ENCODE measurements around the gene COQ5. TPM values are rescaled to one million over a fixed set of nuclear protein-coding genes. Genes with fewer than 3 reads are reported as not detected.
A peak's percentile ranks its signal among the peaks of the same experiment; 100 is the strongest.

Gene COQ5
- total RNA-seq, 2 donors from 2014 or later, result 18.1 to 26.7 TPM

DNA sequence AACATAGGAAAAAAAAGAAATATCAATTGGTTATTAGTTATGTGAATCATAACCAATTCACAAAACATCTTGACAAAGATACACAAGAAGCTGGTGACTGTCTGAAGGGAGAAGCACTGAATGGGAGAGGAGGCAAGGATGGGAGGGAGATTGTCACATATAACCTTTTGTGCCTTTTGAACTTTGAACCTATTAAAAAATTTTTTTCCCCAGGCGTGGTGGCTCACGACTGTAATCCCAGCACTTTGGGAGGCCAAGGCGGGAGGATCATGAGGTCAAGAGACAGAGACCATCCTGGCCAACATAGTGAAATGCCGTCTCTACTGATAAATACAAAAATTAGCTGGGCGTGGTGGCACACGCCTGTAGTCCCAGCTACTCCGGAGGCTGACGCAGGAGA, 20.4 kb downstream of the COQ5 start:
- Histone ChIP-seq H3K27me3 (replicated peaks; ENCODE audit: insufficient read depth) (no peaks in the 10 kb centered on the region), H3K4me3 (no peak overlapping the region), H3K27ac (no peak overlapping the region), H3K4me1 (replicated peaks) (no peaks in the 10 kb centered on the region), H3K36me3 (peaks cover 0 to 2% of the 10 kb centered on the region in 2 donors), H3K9me3 (no peaks in the 10 kb centered on the region)
- WGBS, result 96% methylated on average over 8 of the region's 8 CpGs
- intact Hi-C loops (cut with DNase I), result no loop called here
- DNase-seq (ENCODE audit: low spot score), result no peak
- TF ChIP-seq POLR2A (IDR thresholded peaks at IDR 0.05) (no peak), POLR2AphosphoS5 (IDR thresholded peaks at IDR 0.05) (no peak)
- TF ChIP-seq, protein P1, sequence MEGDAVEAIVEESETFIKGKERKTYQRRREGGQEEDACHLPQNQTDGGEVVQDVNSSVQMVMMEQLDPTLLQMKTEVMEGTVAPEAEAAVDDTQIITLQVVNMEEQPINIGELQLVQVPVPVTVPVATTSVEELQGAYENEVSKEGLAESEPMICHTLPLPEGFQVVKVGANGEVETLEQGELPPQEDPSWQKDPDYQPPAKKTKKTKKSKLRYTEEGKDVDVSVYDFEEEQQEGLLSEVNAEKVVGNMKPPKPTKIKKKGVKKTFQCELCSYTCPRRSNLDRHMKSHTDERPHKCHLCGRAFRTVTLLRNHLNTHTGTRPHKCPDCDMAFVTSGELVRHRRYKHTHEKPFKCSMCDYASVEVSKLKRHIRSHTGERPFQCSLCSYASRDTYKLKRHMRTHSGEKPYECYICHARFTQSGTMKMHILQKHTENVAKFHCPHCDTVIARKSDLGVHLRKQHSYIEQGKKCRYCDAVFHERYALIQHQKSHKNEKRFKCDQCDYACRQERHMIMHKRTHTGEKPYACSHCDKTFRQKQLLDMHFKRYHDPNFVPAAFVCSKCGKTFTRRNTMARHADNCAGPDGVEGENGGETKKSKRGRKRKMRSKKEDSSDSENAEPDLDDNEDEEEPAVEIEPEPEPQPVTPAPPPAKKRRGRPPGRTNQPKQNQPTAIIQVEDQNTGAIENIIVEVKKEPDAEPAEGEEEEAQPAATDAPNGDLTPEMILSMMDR (IDR thresholded peaks at IDR 0.05), result no peak

DNA sequence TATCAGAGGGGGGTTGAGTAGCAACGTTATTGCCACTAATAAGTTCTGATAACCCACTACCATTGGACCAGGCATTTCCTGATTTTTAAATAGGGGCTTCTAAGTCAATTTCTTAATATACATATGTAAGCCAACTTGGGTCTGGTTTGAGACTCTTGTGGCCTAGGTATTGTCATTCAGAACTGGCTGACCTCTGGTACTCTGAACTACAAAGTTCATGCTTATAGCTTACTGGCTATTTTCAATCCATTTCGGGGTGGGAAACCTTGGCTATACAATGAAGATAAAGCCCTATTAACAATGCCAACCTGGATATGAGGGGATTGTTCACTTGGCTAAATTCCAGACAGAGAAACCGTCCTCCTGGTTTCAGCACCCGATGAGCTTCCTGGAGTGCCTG, 24.4 kb downstream of the COQ5 start:
- H3K27me3 ChIP-seq (replicated peaks; ENCODE audit: insufficient read depth), result no peaks in the 10 kb centered on the region
- intact Hi-C loops (cut with DNase I), result no loop called here
- H3K36me3 ChIP-seq, result peaks cover 0 to 6% of the 10 kb centered on the region in 2 donors
- H3K4me3 ChIP-seq, result no peak overlapping the region
- no peak overlapping the region for H3K27ac ChIP-seq
- no peaks in the 10 kb centered on the region for H3K4me1 ChIP-seq (replicated peaks)
- WGBS, result 81% methylated on average over 4 of the region's 4 CpGs
- TF ChIP-seq, protein P1 (IDR thresholded peaks at IDR 0.05), result no peak
- no peak for TF ChIP-seq POLR2A (IDR thresholded peaks at IDR 0.05)
- TF ChIP-seq POLR2AphosphoS5 (IDR thresholded peaks at IDR 0.05), result no peak
- H3K9me3 ChIP-seq, result no peaks in the 10 kb centered on the region
- no peak for DNase-seq (ENCODE audit: low spot score)

DNA sequence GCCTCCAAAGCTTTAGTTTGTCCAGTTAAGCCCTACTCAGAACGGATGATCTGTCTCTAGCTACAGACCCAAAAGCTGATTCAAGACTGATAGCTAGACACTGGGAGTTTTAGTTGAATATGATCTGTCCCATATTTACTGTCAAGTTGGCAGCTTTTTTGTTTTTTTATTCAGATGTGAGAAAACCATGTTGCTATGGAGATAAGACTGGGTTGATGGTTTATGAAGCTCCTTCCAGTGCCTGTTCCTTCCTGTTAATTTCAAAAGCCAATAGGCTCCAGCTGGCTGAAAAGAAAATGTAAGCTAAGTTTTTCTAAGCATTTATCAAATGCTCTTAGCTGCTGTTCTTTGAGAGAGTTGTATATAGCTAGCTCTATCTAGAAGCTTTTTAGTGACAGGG, 28.4 kb downstream of the COQ5 start:
- TF ChIP-seq POLR2A (IDR thresholded peaks at IDR 0.05) (no peak), POLR2AphosphoS5 (IDR thresholded peaks at IDR 0.05) (no peak)
- TF ChIP-seq, protein P1 (IDR thresholded peaks at IDR 0.05), result no peak
- no peak overlapping the region for H3K4me3 ChIP-seq
- no peak overlapping the region for H3K27ac ChIP-seq
- H3K4me1 ChIP-seq (replicated peaks), result no peaks in the 10 kb centered on the region
- 78% methylated on average over 1 of the region's 1 CpG for WGBS
- intact Hi-C loops (cut with DNase I), result no loop called here
- DNase-seq (ENCODE audit: low spot score), result no peak
- peaks cover 0 to 6% of the 10 kb centered on the region in 2 donors for H3K36me3 ChIP-seq
- no peaks in the 10 kb centered on the region for H3K27me3 ChIP-seq (replicated peaks; ENCODE audit: insufficient read depth)
- no peaks in the 10 kb centered on the region for H3K9me3 ChIP-seq

DNA sequence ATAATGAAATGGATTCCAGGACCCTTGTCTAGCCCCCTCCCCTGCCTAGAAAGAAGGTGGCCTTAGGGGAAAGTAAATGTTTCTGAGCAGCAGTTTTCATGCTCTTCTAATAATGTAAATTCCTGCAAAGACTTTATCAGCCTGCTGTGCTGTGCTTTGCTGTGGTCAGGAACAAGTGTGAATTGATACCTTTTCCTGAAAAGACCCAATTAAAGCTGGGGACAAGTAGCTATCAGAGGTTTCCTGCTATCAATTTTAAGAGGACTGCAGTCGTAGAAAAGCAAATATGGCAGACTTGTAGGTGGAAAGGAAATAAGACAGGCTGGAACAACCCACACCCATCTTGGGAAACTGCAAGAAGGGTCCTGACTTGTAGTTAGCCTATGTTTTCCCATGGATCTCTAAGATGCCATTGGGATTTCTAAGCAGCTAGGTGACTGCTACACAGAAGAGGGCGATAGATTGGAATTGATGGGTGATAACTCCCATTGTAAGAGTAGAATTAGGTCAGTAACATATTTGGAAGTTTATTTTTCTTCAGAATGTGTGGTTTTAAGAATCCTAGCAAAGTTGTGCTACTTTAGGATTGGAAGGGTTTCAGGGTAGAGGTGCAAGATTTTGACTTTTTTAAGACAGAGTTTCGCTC, 30.0 kb downstream of the COQ5 start:
- H3K27me3 ChIP-seq (replicated peaks; ENCODE audit: insufficient read depth), result no peaks in the 10 kb centered on the region
- DNase-seq (ENCODE audit: low spot score), result no peak
- intact Hi-C loops (cut with DNase I), result loop anchor here (10.0 kb wide), 1 partner anchor 66 kb away; no protein-coding TSS in a partner anchor
- no peaks in the 10 kb centered on the region for H3K4me1 ChIP-seq (replicated peaks)
- H3K4me3 ChIP-seq, result no peak overlapping the region
- WGBS, result 76% methylated on average over 3 of the region's 3 CpGs
- no peaks in the 10 kb centered on the region for H3K9me3 ChIP-seq
- H3K27ac ChIP-seq, result no peak overlapping the region
- no peak for TF ChIP-seq POLR2A (IDR thresholded peaks at IDR 0.05)
- TF ChIP-seq, protein P1 (IDR thresholded peaks at IDR 0.05), result no peak
- TF ChIP-seq POLR2AphosphoS5 (IDR thresholded peaks at IDR 0.05), result no peak
- H3K36me3 ChIP-seq, result peaks cover 0 to 6% of the 10 kb centered on the region in 2 donors

DNA sequence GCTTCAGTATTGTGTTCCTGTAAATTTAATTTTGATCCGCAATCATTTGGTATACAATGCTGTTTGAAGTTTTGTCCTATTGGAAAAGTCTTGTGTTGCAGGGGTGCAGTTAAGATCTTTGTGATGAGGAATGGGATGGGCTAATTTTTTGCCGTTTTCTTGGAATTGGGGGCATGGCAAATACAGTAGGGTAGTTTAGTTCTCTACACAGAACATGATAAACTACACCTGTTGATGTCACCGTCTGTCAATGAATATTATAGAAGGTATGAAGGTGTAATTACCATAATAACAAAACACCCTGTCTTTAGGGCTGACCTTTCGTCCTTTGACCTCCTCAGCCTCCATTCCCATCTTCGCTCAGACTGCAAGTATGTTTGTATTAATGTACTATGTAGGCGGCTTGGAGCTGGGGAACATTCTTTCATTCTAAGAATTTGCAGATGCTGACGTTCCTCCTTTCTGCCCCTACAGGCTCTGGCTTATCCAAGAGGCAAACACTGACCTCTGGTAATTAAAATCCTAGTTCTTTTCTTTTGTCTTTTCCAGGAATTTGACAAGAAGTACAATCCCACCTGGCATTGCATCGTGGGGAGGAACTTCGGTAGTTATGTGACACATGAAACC, 31.3 kb downstream of the COQ5 start:
- intact Hi-C loops (cut with DNase I), result loop anchor here (10.0 kb wide), 1 partner anchor 67 kb away; no protein-coding TSS in a partner anchor
- Histone ChIP-seq H3K36me3 (no peaks in the 10 kb centered on the region), H3K27ac (peak overlapping the region; percentile 91 to 92), H3K4me3 (peak overlapping the region; percentile 75 to 84), H3K27me3 (replicated peaks; ENCODE audit: insufficient read depth) (no peaks in the 10 kb centered on the region), H3K4me1 (replicated peaks) (no peaks in the 10 kb centered on the region), H3K9me3 (no peaks in the 10 kb centered on the region)
- no peak for DNase-seq (ENCODE audit: low spot score)
- 19% methylated on average over 9 of the region's 9 CpGs for WGBS
- no peak for TF ChIP-seq POLR2AphosphoS5 (IDR thresholded peaks at IDR 0.05)
- TF ChIP-seq, protein P1 (IDR thresholded peaks at IDR 0.05), result no peak
- TF ChIP-seq POLR2A (IDR thresholded peaks at IDR 0.05), result no peak

Measured in prostate gland (tissue), 2 donors.